Spinal cord (tissue), 10 donors: ENCODE results near the gene VSTM1. TPM values are rescaled to one million over a fixed set of nuclear protein-coding genes. Genes with fewer than 3 reads are reported as not detected.
"Not testable (repeated sequence)": the region's sequence is repeated elsewhere in the genome, so short reads cannot be mapped to it uniquely, and the experiment has no call there.

ENCODE experiments used
- DNase-seq, 6 donors: peaks; one replicate each; pipeline versions ENCODE4 v3.0.0 to v3.0.0-alpha.2; 2013 to 2015; ENCODE audit warnings: low spot score in 6 of 6, low read depth in 4 of 6
- H3K27ac ChIP-seq: one replicate; pipeline ENCODE4 v1.5.1; 2013; ENCODE audit warnings: low read depth, low read length, control low read depth
- H3K27me3 ChIP-seq: one replicate; pipeline ENCODE4 v1.6.1; 2013; ENCODE audit warnings: low read length; ENCODE audit not compliant: control insufficient read depth, insufficient read depth
- H3K36me3 ChIP-seq: one replicate; pipeline ENCODE4 v1.6.1; 2013; ENCODE audit warnings: low read length; ENCODE audit not compliant: control insufficient read depth, insufficient read depth
- H3K4me1 ChIP-seq: one replicate; pipeline ENCODE4 v1.6.1; 2013; ENCODE audit warnings: low read length; ENCODE audit not compliant: control insufficient read depth, insufficient read depth
- H3K4me3 ChIP-seq: one replicate; pipeline ENCODE4 v1.5.1; 2013; ENCODE audit warnings: low read depth, low read length, control low read depth
- H3K9me3 ChIP-seq: one replicate; pipeline ENCODE4 v1.6.1; 2013; ENCODE audit warnings: low read length; ENCODE audit not compliant: control insufficient read depth, insufficient read depth
- WGBS: methylation state at CpG from one replicate; pipeline ENCODE4 v1.1.5; 2013; ENCODE audit warnings: missing lambda C conversion rate; ENCODE audit not compliant: insufficient coverage; 5-methylcytosine and 5-hydroxymethylcytosine counted together
- polyA plus RNA-seq, 2 donors: library from polyadenylated mRNA; unstranded; fragments of 120-200 nt; gene quantifications; one replicate each; pipeline ENCODE4 v1.2.1, GENCODE V29; 2013; ENCODE audit not compliant: insufficient read length in 2 of 2
- total RNA-seq, 2 donors: library from RNA; depleted of rRNA in 1 of 2; stranded (reverse); fragments of 120-200 nt in 1 of 2; fragments of >200 nt in 1 of 2; gene quantifications; one replicate each; pipeline versions ENCODE4 v1.2.3 to v1.2.4, GENCODE V29; 2013 to 2014
- donor health status: healthy.

Gene VSTM1
- total and polyA plus RNA-seq, 4 donors: 0.28 to 1.8 (median 0.76) TPM

- H3K4me1 ChIP-seq, H3K27me3 ChIP-seq, H3K9me3 ChIP-seq, H3K36me3 ChIP-seq, DNase-seq, H3K4me3 ChIP-seq, H3K27ac ChIP-seq: not testable (repeated sequence)
- 88% methylated on average over 1 of the region's 5 CpGs for WGBS
Observed at GRCh38 chr19:54036542-54036941, 27.2 kb downstream of the VSTM1 start.

GRCh38 chr19:54035215-54036178 is 28.2 kb downstream of the VSTM1 start:
- Histone ChIP-seq H3K27me3 (no peaks in the 10 kb centered on the region), H3K27ac (no peak overlapping the region), H3K4me3 (no peak overlapping the region), H3K9me3 (no peaks in the 10 kb centered on the region), H3K36me3 (no peaks in the 10 kb centered on the region), H3K4me1 (no peaks in the 10 kb centered on the region)
- WGBS: 20% methylated on average over 4 of the region's 4 CpGs
- DNase-seq: peak in 1 of 6 donors; percentile 73

GRCh38 chr19:54030895-54031586 is 32.7 kb downstream of the VSTM1 start:
- peak in 1 of 6 donors; percentile 24 for DNase-seq
- Histone ChIP-seq H3K36me3 (no peaks in the 10 kb centered on the region), H3K9me3 (no peaks in the 10 kb centered on the region), H3K4me3 (no peak overlapping the region), H3K27ac (no peak overlapping the region), H3K27me3 (no peaks in the 10 kb centered on the region), H3K4me1 (no peaks in the 10 kb centered on the region)
- 57% methylated on average over 10 of the region's 13 CpGs for WGBS

- DNase-seq: peak in 5 of 6 donors; percentile 15 to 77 (median 36)
- no peaks in the 10 kb centered on the region for H3K36me3 ChIP-seq
- H3K27me3 ChIP-seq: no peaks in the 10 kb centered on the region
- H3K27ac ChIP-seq: no peak overlapping the region
- H3K9me3 ChIP-seq: no peaks in the 10 kb centered on the region
- H3K4me3 ChIP-seq: no peak overlapping the region
- no peaks in the 10 kb centered on the region for H3K4me1 ChIP-seq
- WGBS: 36% methylated on average over 8 of the region's 9 CpGs
Observed at GRCh38 chr19:54029930-54030490, 33.7 kb downstream of the VSTM1 start.

GRCh38 chr19:54029301-54029700 is 34.4 kb downstream of the VSTM1 start:
- no peaks in the 10 kb centered on the region for H3K4me1 ChIP-seq
- no peaks in the 10 kb centered on the region for H3K27me3 ChIP-seq

GRCh38 chr19:54026656-54027055 is 37.0 kb downstream of the VSTM1 start:
- no peak for DNase-seq
- Histone ChIP-seq H3K27me3 (no peaks in the 10 kb centered on the region), H3K4me1 (peaks cover 6% of the 10 kb centered on the region), H3K36me3 (no peaks in the 10 kb centered on the region), H3K27ac (no peak overlapping the region), H3K4me3 (no peak overlapping the region), H3K9me3 (no peaks in the 10 kb centered on the region)
- WGBS: 74% methylated on average over 7 of the region's 7 CpGs

More at GRCh38 chr19:54029301-54029700, 34.4 kb downstream of the VSTM1 start:
- WGBS: no CpG with 5 or more reads among the region's 3 CpGs
- H3K27ac ChIP-seq: no peak overlapping the region
- no peak for DNase-seq
- no peak overlapping the region for H3K4me3 ChIP-seq
- H3K9me3 ChIP-seq: no peaks in the 10 kb centered on the region
- no peaks in the 10 kb centered on the region for H3K36me3 ChIP-seq

GRCh38 chr19:54024660-54025059 is 39.0 kb downstream of the VSTM1 start:
- no peak overlapping the region for H3K4me3 ChIP-seq
- no peaks in the 10 kb centered on the region for H3K9me3 ChIP-seq
- 88% methylated on average over 8 of the region's 9 CpGs for WGBS
- H3K36me3 ChIP-seq: no peaks in the 10 kb centered on the region
- peaks cover 6% of the 10 kb centered on the region for H3K4me1 ChIP-seq
- H3K27me3 ChIP-seq: no peaks in the 10 kb centered on the region
- H3K27ac ChIP-seq: no peak overlapping the region
- no peak for DNase-seq

- no peaks in the 10 kb centered on the region for H3K36me3 ChIP-seq
- H3K27ac ChIP-seq: no peak overlapping the region
- H3K4me3 ChIP-seq: no peak overlapping the region
- no peaks in the 10 kb centered on the region for H3K27me3 ChIP-seq
- H3K9me3 ChIP-seq: no peaks in the 10 kb centered on the region
- H3K4me1 ChIP-seq: peaks cover 6% of the 10 kb centered on the region
- WGBS: no CpG with 5 or more reads among the region's 3 CpGs
- no peak for DNase-seq
Observed at GRCh38 chr19:54023191-54023590, 40.5 kb downstream of the VSTM1 start.

GRCh38 chr19:54021932-54022331 is 41.8 kb downstream of the VSTM1 start:
- H3K4me1 ChIP-seq: peaks cover 6% of the 10 kb centered on the region
- no peak for DNase-seq
- H3K27ac ChIP-seq: no peak overlapping the region
- H3K9me3 ChIP-seq: no peaks in the 10 kb centered on the region
- no peaks in the 10 kb centered on the region for H3K36me3 ChIP-seq
- 92% methylated on average over 10 of the region's 13 CpGs for WGBS
- H3K4me3 ChIP-seq: no peak overlapping the region
- no peaks in the 10 kb centered on the region for H3K27me3 ChIP-seq
